Left ventricle myocardium inferior (tissue), 1 donor: ENCODE results near the gene RNF7. TPM values are rescaled to one million over a fixed set of nuclear protein-coding genes. Genes with fewer than 3 reads are reported as not detected.
"Not testable (repeated sequence)": the region's sequence is repeated elsewhere in the genome, so short reads cannot be mapped to it uniquely, and the experiment has no call there.

ENCODE experiments used
- DNase-seq: peaks from one replicate; pipeline ENCODE4 v3.0.0-alpha.2; 2020
- H3K27ac ChIP-seq: fragments of 200-600 bp; replicated peaks from 2 replicates; pipeline ENCODE4 v1.8.0; 2021
- H3K27me3 ChIP-seq: fragments of 200-600 bp; 2 replicates; pipeline ENCODE4 v1.8.0; 2021; ENCODE audit warnings: low read depth
- H3K36me3 ChIP-seq: fragments of 200-600 bp; 2 replicates; pipeline ENCODE4 v1.8.0; 2021
- H3K4me1 ChIP-seq: fragments of 200-600 bp; 2 replicates; pipeline ENCODE4 v1.8.0; 2021
- H3K4me3 ChIP-seq: fragments of 200-600 bp; 2 replicates; pipeline ENCODE4 v1.8.0; 2021; ENCODE audit warnings: mild to moderate bottlenecking, moderate library complexity
- H3K9me3 ChIP-seq: fragments of 200-600 bp; replicated peaks from 2 replicates; pipeline ENCODE4 v1.8.0; 2021
- CTCF ChIP-seq: fragments of 200-600 bp; IDR thresholded peaks from 2 replicates; pipeline ENCODE4 v1.8.0; 2021; ENCODE audit warnings: antibody characterized with exemption, mild to moderate bottlenecking, borderline replicate concordance
- intact Hi-C: fragments of 100-400 bp; cut with micrococcal nuclease; formaldehyde crosslinking; loops from one replicate; pipeline ENCODE4 v1.11.0; 2022
- long read RNA-seq: library from polyadenylated mRNA; unstranded; transcript quantifications from one replicate; pipeline ENCODE4 v2.0.0, GENCODE V29; 2021
- total RNA-seq: library from RNA; stranded (reverse); fragmentation: NEBNext Ultra II Directional; extraction: Animal tissue kit (Norgen Biotek cat#: 25700); gene quantifications from one replicate; pipeline ENCODE4 v1.2.1, GENCODE V29; 2021
- donor health status: DM: no; HTN: yes; CAD: no; lungs with severe emphysema.

RNF7 gene
- total RNA-seq = 89.6 TPM
- long read RNA-seq, transcript RNF7-201 (3 exons, 2,763 nt) = major isoform, 118 of 127 reads
- long read RNA-seq, partial matches to known transcripts = 1 of 127 reads
- long read RNA-seq, other reads (novel, unspliced or antisense) = 0 of 127 reads

- peak; percentile 96 for TF ChIP-seq CTCF
- intact Hi-C loops = loop anchor here (10.0 kb wide), 1 partner anchor 137 kb away; the partner anchor contains the start of gene ATP1B3
Observed at GRCh38 chr3:141738022-141738890, at the start of gene RNF7. RNF7 (plus strand) TSS chr3:141738298; CDS start chr3:141738342, 44 bp downstream.

GRCh38 chr3:141690431-141691072 is 47.5 kb upstream of the RNF7 start:
- no peak for TF ChIP-seq CTCF
- Histone ChIP-seq H3K4me3 (no peak overlapping the region), H3K36me3 (no peaks in the 10 kb centered on the region), H3K27me3 (no peaks in the 10 kb centered on the region), H3K9me3 (peaks cover 9% of the 10 kb centered on the region), H3K27ac (no peak overlapping the region), H3K4me1 (peaks cover 16% of the 10 kb centered on the region)
- DNase-seq = no peak
- intact Hi-C loops = no loop called here

More at GRCh38 chr3:141738022-141738890, at the start of gene RNF7:
- Histone ChIP-seq H3K27me3 (no peaks in the 10 kb centered on the region), H3K4me3 (peak within 1 kb of the TSS; percentile 93), H3K27ac (peak within 1 kb of the TSS; percentile 96), H3K9me3 (no peaks in the 10 kb centered on the region), H3K36me3 (no peaks in the 10 kb centered on the region), H3K4me1 (peaks cover 51% of the 10 kb centered on the region)
- peak; percentile 94 for DNase-seq

DNA sequence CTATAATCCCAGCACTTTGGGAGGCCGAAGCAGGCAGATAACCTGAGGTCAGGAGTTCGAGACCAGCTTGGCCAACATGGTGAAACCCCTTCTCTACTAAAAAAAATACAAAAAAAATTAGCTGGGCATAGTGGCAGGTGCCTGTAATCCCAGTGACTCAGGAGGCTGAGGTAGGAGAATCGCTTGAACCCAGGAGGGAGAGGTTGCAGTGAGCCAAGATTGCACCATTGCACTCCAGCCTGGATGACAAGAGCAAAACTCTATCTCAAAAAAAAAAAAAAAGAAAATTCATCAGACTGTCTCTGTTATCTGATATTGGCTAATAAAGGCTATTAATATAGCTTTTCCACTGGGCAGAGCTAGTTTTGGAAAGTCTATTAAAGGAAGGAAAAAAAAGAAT is 46.6 kb upstream of the RNF7 start:
- H3K4me3 ChIP-seq, H3K36me3 ChIP-seq, H3K27me3 ChIP-seq, H3K4me1 ChIP-seq, DNase-seq, intact Hi-C loops, H3K27ac ChIP-seq, H3K9me3 ChIP-seq: not testable (repeated sequence)

GRCh38 chr3:141692973-141693372 is 45.1 kb upstream of the RNF7 start:
- H3K27ac ChIP-seq, H3K36me3 ChIP-seq, H3K9me3 ChIP-seq, H3K27me3 ChIP-seq, intact Hi-C loops, DNase-seq, H3K4me3 ChIP-seq, H3K4me1 ChIP-seq: not testable (repeated sequence)

DNA sequence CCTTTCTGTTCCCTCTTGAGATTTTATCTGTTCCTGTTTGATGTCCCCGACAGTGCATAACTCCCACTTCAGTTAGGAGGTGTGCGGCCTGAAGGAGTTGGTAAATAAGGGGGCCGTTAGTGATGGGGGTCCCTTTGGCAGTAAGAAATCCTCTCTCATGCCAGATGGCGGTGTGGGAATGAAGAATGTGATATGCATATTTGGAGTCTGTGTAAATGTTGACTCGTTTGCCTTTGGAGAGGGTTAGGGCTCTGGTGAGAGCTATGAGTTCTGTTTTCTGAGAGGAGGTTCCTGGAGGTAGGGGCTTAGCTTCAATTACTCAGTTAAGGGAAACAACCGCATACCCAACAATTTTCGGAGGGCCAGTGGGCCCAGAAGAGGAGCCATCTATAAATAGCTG is 38.8 kb upstream of the RNF7 start:
- intact Hi-C loops = no loop called here
- peaks cover 29% of the 10 kb centered on the region for H3K27me3 ChIP-seq
- no peak for DNase-seq
- no peak overlapping the region for H3K27ac ChIP-seq
- no peaks in the 10 kb centered on the region for H3K4me1 ChIP-seq
- TF ChIP-seq CTCF = no peak
- H3K36me3 ChIP-seq = no peaks in the 10 kb centered on the region
- H3K9me3 ChIP-seq = no peaks in the 10 kb centered on the region
- H3K4me3 ChIP-seq = no peak overlapping the region

DNA sequence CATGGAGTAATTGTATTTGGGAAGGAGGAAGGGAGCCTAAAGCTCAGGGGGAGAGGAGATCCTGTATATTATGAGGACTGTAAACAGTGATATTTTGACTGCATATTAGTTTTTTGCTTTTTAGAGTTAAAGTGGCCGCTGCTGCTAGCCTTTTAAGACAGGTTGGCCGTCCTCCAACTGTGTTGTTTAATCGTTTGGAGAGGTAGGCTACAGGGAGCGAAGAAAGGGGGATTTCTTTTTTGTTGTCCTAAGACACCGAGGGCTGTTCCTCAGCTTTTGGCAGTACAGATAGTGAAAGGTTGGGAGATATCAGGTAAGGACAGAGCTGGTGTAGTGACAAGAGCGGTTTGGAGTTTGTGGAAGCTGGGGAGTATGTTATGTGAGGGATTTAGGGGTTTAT is 38.2 kb upstream of the RNF7 start:
- H3K4me3 ChIP-seq = no peak overlapping the region
- peaks cover 29% of the 10 kb centered on the region for H3K27me3 ChIP-seq
- intact Hi-C loops = no loop called here
- no peaks in the 10 kb centered on the region for H3K4me1 ChIP-seq
- H3K36me3 ChIP-seq = no peaks in the 10 kb centered on the region
- DNase-seq = no peak
- TF ChIP-seq CTCF = no peak
- H3K27ac ChIP-seq = no peak overlapping the region
- no peaks in the 10 kb centered on the region for H3K9me3 ChIP-seq

GRCh38 chr3:141703367-141703766 is 34.7 kb upstream of the RNF7 start:
- H3K36me3 ChIP-seq, intact Hi-C loops, DNase-seq, H3K27ac ChIP-seq, H3K4me3 ChIP-seq, H3K9me3 ChIP-seq, H3K4me1 ChIP-seq: not testable (repeated sequence)
- H3K27me3 ChIP-seq = peaks cover 26% of the 10 kb centered on the region
